WTC11 (cell line): Measurements from ENCODE around the gene CAPRIN2. TPM values are rescaled to one million over a fixed set of nuclear protein-coding genes. Genes with fewer than 3 reads are reported as not detected.

Experiments
- ATAC-seq: fragments of 200-7000 bp; cut with Tn5 transposase; 2 replicates; pipeline ENCODE4 v1.10.0; 2021; ENCODE audit warnings: mild to moderate bottlenecking, moderate library complexity
- CTCF ChIA-PET: fragments of 300-600 bp; sonication (Branson Sonifier 250); formaldehyde crosslinking; loops from one replicate; lab custom pipeline; 2021; ENCODE audit warnings: antibody characterized with exemption; lab: Charles Lee
- POLR2A ChIA-PET: fragments of 350-600 bp; sonication (Branson Sonifier 250); formaldehyde crosslinking; loops from one replicate; lab custom pipeline; 2021; ENCODE audit warnings: antibody characterized with exemption; lab: Charles Lee
- DNase-seq: peaks from one replicate; pipeline ENCODE4 v3.0.0; 2021; ENCODE audit warnings: low spot score
- H3K27ac Mint-ChIP-seq: 2 replicates; pipeline ENCODE4 v1.8.0; 2021; ENCODE audit warnings: mixed read lengths
- H3K27me3 Mint-ChIP-seq: 2 replicates; pipeline ENCODE4 v1.8.0; 2021; ENCODE audit warnings: low read depth, mild to moderate bottlenecking, moderate library complexity, mixed read lengths
- H3K36me3 Mint-ChIP-seq: 2 replicates; pipeline ENCODE4 v1.8.0; 2021; ENCODE audit warnings: mixed read lengths
- H3K4me1 Mint-ChIP-seq: 2 replicates; pipeline ENCODE4 v1.8.0; 2022; ENCODE audit warnings: mixed read lengths
- H3K4me3 Mint-ChIP-seq: 2 replicates; pipeline ENCODE4 v1.8.0; 2021; ENCODE audit warnings: mild to moderate bottlenecking, moderate library complexity, mixed read lengths
- H3K9me3 Mint-ChIP-seq: 2 replicates; pipeline ENCODE4 v1.8.0; 2021; ENCODE audit warnings: mixed read lengths
- ATF1 ChIP-seq: sonication (generic); formaldehyde crosslinking; IDR thresholded peaks from 2 replicates; pipeline ENCODE4 v1.8.1; 2023; ENCODE audit warnings: mild to moderate bottlenecking, moderate library complexity, missing genetic modification reagents
- ESRRA ChIP-seq: sonication (generic); formaldehyde crosslinking; IDR thresholded peaks from 2 replicates; pipeline ENCODE4 v1.8.1; 2022; ENCODE audit warnings: mild to moderate bottlenecking, missing genetic modification reagents, borderline replicate concordance
- FOXK1 ChIP-seq: sonication (generic); formaldehyde crosslinking; IDR thresholded peaks from 2 replicates; pipeline ENCODE4 v1.8.0; 2022; ENCODE audit warnings: mild to moderate bottlenecking, moderate library complexity, missing genetic modification reagents
- GABPB1 ChIP-seq: sonication (generic); formaldehyde crosslinking; IDR thresholded peaks from 2 replicates; pipeline ENCODE4 v1.8.1; 2023; ENCODE audit warnings: mild to moderate bottlenecking, missing genetic modification reagents
- JUN ChIP-seq: sonication (generic); formaldehyde crosslinking; IDR thresholded peaks from 2 replicates; pipeline ENCODE4 v1.8.0; 2023; ENCODE audit warnings: mild to moderate bottlenecking, missing genetic modification reagents
- KAT7 ChIP-seq: sonication (generic); formaldehyde crosslinking; IDR thresholded peaks from 2 replicates; pipeline ENCODE4 v1.8.1; 2023; ENCODE audit warnings: missing genetic modification reagents, mild to moderate bottlenecking, borderline replicate concordance
- NFYB ChIP-seq: sonication (generic); formaldehyde crosslinking; conservative IDR thresholded peaks from 2 replicates; pipeline ENCODE4 v1.8.0; 2022; ENCODE audit warnings: low read depth, missing genetic modification reagents
- PRRX2 ChIP-seq: fragments of 250-450 bp; sonication (Bioruptor Pico); IDR thresholded peaks from 2 replicates; pipeline ENCODE4 v1.8.0; 2021; ENCODE audit warnings: mild to moderate bottlenecking
- RELA ChIP-seq: sonication (generic); formaldehyde crosslinking; IDR thresholded peaks from 2 replicates; pipeline ENCODE4 v1.8.1; 2022; ENCODE audit warnings: missing genetic modification reagents, mild to moderate bottlenecking, borderline replicate concordance
- SP1 ChIP-seq: sonication (generic); formaldehyde crosslinking; conservative IDR thresholded peaks from 2 replicates; pipeline ENCODE4 v1.8.1; 2022; ENCODE audit warnings: missing genetic modification reagents
- ZNF317 ChIP-seq: sonication (generic); formaldehyde crosslinking; IDR thresholded peaks from 2 replicates; pipeline ENCODE4 v1.8.1; 2023; ENCODE audit warnings: low read depth, mild to moderate bottlenecking, moderate library complexity, missing genetic modification reagents, borderline replicate concordance
- ZNF423 ChIP-seq: fragments of 250-450 bp; sonication (Bioruptor Pico); IDR thresholded peaks from 2 replicates; pipeline ENCODE4 v2.1.2; 2022; ENCODE audit warnings: mild to moderate bottlenecking, moderate library complexity
- ZNF671 ChIP-seq: fragments of 250-450 bp; sonication (Bioruptor Pico); IDR thresholded peaks from 2 replicates; pipeline ENCODE4 v1.8.0; 2021; ENCODE audit warnings: mild to moderate bottlenecking
- total RNA-seq: library from RNA; stranded (reverse); gene quantifications from 3 replicates; pipeline ENCODE4 v1.2.3, GENCODE V29; 2021
- TF ChIP-seq, protein P1 (sequence below): fragments of 200-600 bp; IDR thresholded peaks from 2 replicates; pipeline ENCODE4 v1.8.0; 2022; ENCODE audit warnings: antibody characterized with exemption
- TF ChIP-seq, protein P2 (sequence below): sonication (generic); formaldehyde crosslinking; IDR thresholded peaks from 2 replicates; pipeline ENCODE4 v1.8.0; 2022; ENCODE audit warnings: mild to moderate bottlenecking, missing genetic modification reagents
- TF ChIP-seq, protein P3 (sequence below): sonication (generic); formaldehyde crosslinking; IDR thresholded peaks from 2 replicates; pipeline ENCODE4 v1.8.0; 2022; ENCODE audit warnings: mild to moderate bottlenecking, missing genetic modification reagents
- TF ChIP-seq, protein P4 (sequence below): sonication (generic); formaldehyde crosslinking; IDR thresholded peaks from 2 replicates; pipeline ENCODE4 v1.8.0; 2023; ENCODE audit warnings: missing genetic modification reagents, mild to moderate bottlenecking, borderline replicate concordance
- TF ChIP-seq, protein P5 (sequence below): sonication (generic); formaldehyde crosslinking; IDR thresholded peaks from 2 replicates; pipeline ENCODE4 v1.8.1; 2022; ENCODE audit warnings: mild to moderate bottlenecking, moderate library complexity, missing genetic modification reagents
- TF ChIP-seq, protein P6 (sequence below): sonication (generic); formaldehyde crosslinking; IDR thresholded peaks from 2 replicates; pipeline ENCODE4 v1.8.1; 2023; ENCODE audit warnings: mild to moderate bottlenecking, missing genetic modification reagents
- TF ChIP-seq, protein P7 (sequence below): sonication (generic); formaldehyde crosslinking; IDR thresholded peaks from 2 replicates; pipeline ENCODE4 v1.8.1; 2022; ENCODE audit warnings: low read depth, missing genetic modification reagents, borderline replicate concordance
- TF ChIP-seq, protein P8 (sequence below): fragments of 250-450 bp; sonication (Bioruptor Pico); IDR thresholded peaks from 2 replicates; pipeline ENCODE4 v2.1.2; 2022; ENCODE audit warnings: mild to moderate bottlenecking, moderate library complexity

The CAPRIN2 gene
- total RNA-seq, 1 experiment from 2014 or later = 62.7 TPM

DNA sequence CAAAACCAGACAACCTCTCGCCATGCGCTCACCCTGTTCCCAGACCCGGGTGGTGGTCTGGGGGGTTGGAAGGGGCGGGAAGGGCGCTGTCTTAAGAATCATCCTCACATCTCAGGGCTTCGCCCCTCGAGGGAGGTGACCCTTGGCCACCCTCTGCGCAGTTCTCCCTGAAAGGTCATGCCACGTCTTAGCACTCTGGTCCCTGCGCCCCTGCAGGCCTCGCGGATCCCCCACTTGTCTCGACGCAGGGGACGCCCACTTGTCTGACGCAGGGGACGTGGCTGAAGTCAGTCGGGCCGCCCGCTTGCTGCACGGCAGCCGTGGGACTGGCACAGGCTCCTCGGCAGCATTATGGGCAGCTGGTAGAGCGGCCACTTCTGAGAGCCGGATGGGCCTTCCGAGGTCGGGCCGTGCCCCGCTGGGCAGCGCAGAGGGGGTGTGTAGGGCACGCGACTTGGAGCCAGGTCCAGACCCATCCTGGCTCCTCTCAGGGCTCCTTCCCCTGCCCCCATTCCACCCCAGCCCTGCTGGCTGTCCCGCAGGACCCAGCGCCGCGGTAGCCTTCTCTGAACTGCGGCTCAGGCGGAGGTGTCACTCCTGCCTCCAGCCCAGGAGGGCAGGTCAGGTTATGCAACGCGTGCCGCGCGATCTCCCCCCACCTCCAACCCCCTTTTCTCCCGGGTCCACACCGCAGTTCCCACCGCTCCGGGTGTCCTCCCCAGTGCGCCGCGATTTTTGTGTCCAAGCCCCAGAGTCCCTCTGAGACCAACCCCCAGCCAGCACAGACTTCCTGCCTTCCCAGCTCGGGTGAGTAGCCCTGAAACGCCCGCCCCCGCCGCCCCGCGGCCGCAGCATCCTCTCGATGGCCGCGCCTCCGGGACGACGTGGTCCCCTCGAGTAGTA, 40.9 kb upstream of the CAPRIN2 start:
- peaks cover 7% of the 10 kb centered on the region for H3K9me3 Mint-ChIP-seq
- H3K4me3 Mint-ChIP-seq = peak overlapping the region; percentile 78
- peak; percentile 81 for DNase-seq
- peak overlapping the region; percentile 82 for H3K27ac Mint-ChIP-seq
- peaks cover 58% of the 10 kb centered on the region for H3K4me1 Mint-ChIP-seq
- CTCF ChIA-PET = interaction anchor here (0.6 to 4.5 kb wide), 8 partner anchors 10 to 99 kb away, joined by 3 to 59 read pairs (median 4); partner anchors contain the start of genes CAPRIN2 and IPO8
- H3K36me3 Mint-ChIP-seq = peaks cover 17% of the 10 kb centered on the region
- peak; percentile 61 for ATAC-seq
- peak; percentile 15; the same call in 1 of the 2 replicates for TF ChIP-seq JUN (CRISPR knock-in tag)
- TF ChIP-seq ZNF317 (CRISPR knock-in tag) = no peak
- TF ChIP-seq KAT7 = peak; percentile 82; the same call in 1 of the 2 replicates
- TF ChIP-seq, protein P1, sequence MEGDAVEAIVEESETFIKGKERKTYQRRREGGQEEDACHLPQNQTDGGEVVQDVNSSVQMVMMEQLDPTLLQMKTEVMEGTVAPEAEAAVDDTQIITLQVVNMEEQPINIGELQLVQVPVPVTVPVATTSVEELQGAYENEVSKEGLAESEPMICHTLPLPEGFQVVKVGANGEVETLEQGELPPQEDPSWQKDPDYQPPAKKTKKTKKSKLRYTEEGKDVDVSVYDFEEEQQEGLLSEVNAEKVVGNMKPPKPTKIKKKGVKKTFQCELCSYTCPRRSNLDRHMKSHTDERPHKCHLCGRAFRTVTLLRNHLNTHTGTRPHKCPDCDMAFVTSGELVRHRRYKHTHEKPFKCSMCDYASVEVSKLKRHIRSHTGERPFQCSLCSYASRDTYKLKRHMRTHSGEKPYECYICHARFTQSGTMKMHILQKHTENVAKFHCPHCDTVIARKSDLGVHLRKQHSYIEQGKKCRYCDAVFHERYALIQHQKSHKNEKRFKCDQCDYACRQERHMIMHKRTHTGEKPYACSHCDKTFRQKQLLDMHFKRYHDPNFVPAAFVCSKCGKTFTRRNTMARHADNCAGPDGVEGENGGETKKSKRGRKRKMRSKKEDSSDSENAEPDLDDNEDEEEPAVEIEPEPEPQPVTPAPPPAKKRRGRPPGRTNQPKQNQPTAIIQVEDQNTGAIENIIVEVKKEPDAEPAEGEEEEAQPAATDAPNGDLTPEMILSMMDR = no peak
- TF ChIP-seq, protein P2, sequence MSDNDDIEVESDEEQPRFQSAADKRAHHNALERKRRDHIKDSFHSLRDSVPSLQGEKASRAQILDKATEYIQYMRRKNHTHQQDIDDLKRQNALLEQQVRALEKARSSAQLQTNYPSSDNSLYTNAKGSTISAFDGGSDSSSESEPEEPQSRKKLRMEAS (CRISPR knock-in tag) = peak; percentile 55
- TF ChIP-seq, protein P3, sequence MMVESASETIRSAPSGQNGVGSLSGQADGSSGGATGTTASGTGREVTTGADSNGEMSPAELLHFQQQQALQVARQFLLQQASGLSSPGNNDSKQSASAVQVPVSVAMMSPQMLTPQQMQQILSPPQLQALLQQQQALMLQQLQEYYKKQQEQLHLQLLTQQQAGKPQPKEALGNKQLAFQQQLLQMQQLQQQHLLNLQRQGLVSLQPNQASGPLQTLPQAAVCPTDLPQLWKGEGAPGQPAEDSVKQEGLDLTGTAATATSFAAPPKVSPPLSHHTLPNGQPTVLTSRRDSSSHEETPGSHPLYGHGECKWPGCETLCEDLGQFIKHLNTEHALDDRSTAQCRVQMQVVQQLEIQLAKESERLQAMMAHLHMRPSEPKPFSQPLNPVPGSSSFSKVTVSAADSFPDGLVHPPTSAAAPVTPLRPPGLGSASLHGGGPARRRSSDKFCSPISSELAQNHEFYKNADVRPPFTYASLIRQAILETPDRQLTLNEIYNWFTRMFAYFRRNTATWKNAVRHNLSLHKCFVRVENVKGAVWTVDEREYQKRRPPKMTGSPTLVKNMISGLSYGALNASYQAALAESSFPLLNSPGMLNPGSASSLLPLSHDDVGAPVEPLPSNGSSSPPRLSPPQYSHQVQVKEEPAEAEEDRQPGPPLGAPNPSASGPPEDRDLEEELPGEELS (CRISPR knock-in tag) = no peak; the same call in 1 of the 2 replicates
- TF ChIP-seq, protein P4, sequence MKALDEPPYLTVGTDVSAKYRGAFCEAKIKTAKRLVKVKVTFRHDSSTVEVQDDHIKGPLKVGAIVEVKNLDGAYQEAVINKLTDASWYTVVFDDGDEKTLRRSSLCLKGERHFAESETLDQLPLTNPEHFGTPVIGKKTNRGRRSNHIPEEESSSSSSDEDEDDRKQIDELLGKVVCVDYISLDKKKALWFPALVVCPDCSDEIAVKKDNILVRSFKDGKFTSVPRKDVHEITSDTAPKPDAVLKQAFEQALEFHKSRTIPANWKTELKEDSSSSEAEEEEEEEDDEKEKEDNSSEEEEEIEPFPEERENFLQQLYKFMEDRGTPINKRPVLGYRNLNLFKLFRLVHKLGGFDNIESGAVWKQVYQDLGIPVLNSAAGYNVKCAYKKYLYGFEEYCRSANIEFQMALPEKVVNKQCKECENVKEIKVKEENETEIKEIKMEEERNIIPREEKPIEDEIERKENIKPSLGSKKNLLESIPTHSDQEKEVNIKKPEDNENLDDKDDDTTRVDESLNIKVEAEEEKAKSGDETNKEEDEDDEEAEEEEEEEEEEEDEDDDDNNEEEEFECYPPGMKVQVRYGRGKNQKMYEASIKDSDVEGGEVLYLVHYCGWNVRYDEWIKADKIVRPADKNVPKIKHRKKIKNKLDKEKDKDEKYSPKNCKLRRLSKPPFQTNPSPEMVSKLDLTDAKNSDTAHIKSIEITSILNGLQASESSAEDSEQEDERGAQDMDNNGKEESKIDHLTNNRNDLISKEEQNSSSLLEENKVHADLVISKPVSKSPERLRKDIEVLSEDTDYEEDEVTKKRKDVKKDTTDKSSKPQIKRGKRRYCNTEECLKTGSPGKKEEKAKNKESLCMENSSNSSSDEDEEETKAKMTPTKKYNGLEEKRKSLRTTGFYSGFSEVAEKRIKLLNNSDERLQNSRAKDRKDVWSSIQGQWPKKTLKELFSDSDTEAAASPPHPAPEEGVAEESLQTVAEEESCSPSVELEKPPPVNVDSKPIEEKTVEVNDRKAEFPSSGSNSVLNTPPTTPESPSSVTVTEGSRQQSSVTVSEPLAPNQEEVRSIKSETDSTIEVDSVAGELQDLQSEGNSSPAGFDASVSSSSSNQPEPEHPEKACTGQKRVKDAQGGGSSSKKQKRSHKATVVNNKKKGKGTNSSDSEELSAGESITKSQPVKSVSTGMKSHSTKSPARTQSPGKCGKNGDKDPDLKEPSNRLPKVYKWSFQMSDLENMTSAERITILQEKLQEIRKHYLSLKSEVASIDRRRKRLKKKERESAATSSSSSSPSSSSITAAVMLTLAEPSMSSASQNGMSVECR (CRISPR knock-in tag) = peak; percentile 54; the same call in 1 of the 2 replicates
- TF ChIP-seq NFYB (CRISPR knock-in tag) = no peak
- TF ChIP-seq GABPB1 (CRISPR knock-in tag) = 0 out of 2 replicates have a peak, but pooled peaks have one; percentile 16
- 0 out of 2 replicates have a peak, but pooled peaks have one; percentile 21 for TF ChIP-seq ATF1 (CRISPR knock-in tag)
- TF ChIP-seq SP1 = peak; percentile 12; the same call in 1 of the 2 replicates
- TF ChIP-seq FOXK1 (CRISPR knock-in tag) = peak; percentile 36; the same call in 1 of the 2 replicates
- TF ChIP-seq, protein P5, sequence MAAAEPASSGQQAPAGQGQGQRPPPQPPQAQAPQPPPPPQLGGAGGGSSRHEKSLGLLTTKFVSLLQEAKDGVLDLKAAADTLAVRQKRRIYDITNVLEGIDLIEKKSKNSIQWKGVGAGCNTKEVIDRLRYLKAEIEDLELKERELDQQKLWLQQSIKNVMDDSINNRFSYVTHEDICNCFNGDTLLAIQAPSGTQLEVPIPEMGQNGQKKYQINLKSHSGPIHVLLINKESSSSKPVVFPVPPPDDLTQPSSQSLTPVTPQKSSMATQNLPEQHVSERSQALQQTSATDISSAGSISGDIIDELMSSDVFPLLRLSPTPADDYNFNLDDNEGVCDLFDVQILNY (CRISPR knock-in tag) = 0 out of 2 replicates have a peak, but pooled peaks have one; percentile 39
- no peak for TF ChIP-seq ESRRA (CRISPR knock-in tag)
- no peak for TF ChIP-seq ZNF671 (CRISPR knock-in tag)
- TF ChIP-seq ZNF423 (CRISPR knock-in tag) = 0 out of 2 replicates have a peak, but pooled peaks have one; percentile 9
- TF ChIP-seq, protein P6, sequence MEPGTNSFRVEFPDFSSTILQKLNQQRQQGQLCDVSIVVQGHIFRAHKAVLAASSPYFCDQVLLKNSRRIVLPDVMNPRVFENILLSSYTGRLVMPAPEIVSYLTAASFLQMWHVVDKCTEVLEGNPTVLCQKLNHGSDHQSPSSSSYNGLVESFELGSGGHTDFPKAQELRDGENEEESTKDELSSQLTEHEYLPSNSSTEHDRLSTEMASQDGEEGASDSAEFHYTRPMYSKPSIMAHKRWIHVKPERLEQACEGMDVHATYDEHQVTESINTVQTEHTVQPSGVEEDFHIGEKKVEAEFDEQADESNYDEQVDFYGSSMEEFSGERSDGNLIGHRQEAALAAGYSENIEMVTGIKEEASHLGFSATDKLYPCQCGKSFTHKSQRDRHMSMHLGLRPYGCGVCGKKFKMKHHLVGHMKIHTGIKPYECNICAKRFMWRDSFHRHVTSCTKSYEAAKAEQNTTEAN (CRISPR knock-in tag) = peak; percentile 51; the same call in 1 of the 2 replicates
- 0 out of 2 replicates have a peak, but pooled peaks have one; percentile 48 for TF ChIP-seq PRRX2 (CRISPR knock-in tag)
- TF ChIP-seq, protein P7, sequence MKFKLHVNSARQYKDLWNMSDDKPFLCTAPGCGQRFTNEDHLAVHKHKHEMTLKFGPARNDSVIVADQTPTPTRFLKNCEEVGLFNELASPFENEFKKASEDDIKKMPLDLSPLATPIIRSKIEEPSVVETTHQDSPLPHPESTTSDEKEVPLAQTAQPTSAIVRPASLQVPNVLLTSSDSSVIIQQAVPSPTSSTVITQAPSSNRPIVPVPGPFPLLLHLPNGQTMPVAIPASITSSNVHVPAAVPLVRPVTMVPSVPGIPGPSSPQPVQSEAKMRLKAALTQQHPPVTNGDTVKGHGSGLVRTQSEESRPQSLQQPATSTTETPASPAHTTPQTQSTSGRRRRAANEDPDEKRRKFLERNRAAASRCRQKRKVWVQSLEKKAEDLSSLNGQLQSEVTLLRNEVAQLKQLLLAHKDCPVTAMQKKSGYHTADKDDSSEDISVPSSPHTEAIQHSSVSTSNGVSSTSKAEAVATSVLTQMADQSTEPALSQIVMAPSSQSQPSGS (CRISPR knock-in tag) = no peak
- TF ChIP-seq, protein P8, sequence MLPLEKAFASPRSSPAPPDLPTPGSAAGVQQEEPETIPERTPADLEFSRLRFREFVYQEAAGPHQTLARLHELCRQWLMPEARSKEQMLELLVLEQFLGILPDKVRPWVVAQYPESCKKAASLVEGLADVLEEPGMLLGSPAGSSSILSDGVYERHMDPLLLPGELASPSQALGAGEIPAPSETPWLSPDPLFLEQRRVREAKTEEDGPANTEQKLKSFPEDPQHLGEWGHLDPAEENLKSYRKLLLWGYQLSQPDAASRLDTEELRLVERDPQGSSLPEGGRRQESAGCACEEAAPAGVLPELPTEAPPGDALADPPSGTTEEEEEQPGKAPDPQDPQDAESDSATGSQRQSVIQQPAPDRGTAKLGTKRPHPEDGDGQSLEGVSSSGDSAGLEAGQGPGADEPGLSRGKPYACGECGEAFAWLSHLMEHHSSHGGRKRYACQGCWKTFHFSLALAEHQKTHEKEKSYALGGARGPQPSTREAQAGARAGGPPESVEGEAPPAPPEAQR (CRISPR knock-in tag) = no peak
- peak; percentile 80; the same call in 1 of the 2 replicates for TF ChIP-seq RELA
- TF ChIP-seq, all 79 proteins: peak for 13
- POLR2A ChIA-PET = interaction anchor here (0.5 to 3.1 kb wide), 6 partner anchors 10 to 100 kb away, joined by 3 to 37 read pairs (median 6); partner anchors contain the start of genes CAPRIN2 and IPO8
- peaks cover 19% of the 10 kb centered on the region for H3K27me3 Mint-ChIP-seq
